ENCODE results near the gene IRF3. TPM values are rescaled to one million over a fixed set of nuclear protein-coding genes. Genes with fewer than 3 reads are reported as not detected.

IRF3 gene
- polyA plus RNA-seq, 4 donors: 34.9 to 76.8 (median 65.1) TPM

DNA sequence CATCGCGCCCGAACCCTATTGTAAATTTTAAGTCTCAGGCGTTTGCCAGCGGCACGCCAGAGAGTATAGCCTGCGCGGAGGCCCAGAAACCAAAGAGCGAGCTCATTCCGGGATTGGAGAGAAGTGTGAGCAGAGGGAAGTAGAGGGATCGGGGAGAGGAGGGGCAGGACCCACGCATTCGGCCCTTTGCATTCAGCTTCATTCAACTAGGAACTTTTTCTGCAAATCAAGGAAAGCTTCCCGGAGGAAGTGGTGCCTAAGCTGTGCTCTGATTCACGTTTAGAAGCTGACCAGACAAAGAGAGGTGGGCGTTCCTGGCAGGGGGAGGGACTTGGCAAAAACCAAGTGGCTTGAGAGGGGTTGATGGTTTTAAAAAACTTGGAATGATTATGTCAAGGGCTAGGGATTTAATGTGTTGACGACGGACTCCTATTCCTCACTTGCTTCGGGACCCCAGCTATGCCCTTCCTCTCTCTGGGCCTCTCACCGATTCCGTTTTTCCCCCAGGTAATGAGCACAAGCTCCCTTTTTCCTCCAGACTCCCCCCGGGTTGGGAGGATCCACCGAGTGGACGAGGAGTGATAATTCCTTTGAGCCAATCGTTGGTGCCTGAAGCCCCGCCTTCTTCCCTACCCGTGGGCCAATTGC, 10.6 kb upstream of the IRF3 start:
- DNase-seq (ENCODE audit: low read depth in 4 of 4, low spot score in 2 of 4): peak in 1 of 4 donors; percentile 98

DNA sequence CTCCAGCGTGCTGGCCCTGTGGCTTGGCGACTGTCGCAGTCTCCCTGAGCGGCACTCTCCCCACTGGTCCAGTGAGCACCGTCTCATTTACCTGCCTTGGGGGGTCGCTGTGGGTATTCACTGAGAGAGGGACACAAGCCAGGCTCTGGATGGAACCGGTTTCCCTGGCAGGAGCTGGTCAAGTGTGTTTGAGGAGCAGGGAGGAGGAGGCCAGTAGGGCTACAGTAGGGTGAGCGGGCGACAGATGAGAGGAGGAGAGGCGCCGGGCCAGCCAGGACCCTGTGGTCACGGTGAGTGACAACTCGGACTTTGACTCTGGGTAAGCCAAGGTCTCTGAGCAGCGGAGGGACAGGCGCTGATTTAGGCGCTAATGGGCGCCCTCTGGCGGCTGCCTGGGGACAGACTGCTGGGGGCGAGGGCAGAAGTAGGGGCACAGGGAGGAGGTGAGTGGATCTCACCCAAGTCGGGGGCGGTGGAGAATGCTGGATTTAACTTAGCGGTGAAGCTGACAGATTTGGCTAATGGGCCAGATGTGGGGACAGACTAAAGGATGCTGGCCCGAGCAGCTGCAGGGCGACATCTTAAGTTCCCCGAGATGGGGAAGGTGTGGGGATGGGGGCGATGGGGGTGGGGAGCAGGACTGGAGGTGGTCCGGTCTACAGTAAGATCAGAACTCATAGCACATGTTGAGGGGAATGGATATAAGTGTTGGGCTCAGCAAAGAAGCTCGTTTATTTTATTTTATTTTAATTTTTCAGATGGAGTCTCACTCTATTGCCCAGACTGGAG, 6.7 kb upstream of the IRF3 start:
- DNase-seq (ENCODE audit: low read depth in 4 of 4, low spot score in 2 of 4): no peak

DNA sequence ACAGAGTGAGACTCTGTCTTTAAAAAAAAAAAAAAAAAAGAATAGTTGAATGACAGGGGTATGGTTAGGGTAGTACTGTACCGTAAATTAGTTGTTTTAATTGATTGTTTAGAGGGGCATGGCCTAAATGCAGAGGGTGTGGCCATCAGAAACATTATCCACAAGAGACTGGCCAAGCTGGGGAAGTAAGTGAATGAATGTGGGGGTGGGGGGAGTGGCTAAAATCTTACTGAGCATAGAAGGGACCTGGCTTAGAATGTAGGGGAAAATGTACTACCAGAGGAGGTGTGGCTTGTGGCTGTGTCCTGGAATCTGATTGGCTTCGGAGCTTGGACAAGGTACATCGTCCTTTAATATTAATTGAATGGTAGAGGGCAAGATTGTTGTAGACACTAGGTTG, 3.9 kb upstream of the IRF3 start:
- DNase-seq (ENCODE audit: low read depth in 4 of 4, low spot score in 2 of 4): no peak

DNA sequence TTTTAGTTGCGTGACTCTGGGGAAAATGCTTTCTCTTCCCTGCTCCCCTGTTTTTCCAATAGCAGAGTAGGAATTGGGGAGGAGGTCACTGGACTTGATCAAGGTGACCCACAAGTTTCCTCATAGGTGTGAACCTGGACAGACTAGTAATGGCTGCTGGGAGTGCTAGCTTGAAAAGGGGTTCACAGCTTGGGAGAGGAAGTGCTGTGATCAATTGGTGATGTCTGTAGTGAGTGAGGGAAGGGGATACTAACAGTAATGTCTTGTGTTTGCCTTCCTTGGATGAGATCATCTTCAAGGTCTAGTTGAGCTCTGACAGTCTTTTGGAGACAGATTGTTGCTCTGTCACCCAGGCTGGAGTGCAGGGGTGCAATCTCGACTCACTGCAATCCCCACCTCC, 1.8 kb upstream of the IRF3 start:
- no peak for DNase-seq (ENCODE audit: low read depth in 4 of 4, low spot score in 2 of 4)

DNA sequence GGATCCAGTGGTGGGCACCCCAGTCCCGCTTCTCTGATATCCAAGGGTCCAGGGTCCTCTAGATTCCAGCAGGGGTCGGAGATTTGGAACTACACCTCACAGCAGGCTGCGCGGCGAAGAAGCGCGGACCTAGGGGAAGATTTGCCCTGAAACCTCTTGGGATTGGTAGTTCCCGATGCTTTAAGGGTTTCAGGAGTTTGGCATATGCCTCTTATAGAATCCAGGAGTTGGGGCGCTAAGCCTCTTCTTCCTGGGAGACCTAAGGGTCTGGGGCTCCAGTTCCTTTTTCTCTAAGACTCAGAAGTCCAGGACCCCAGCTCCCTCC, 425 bp upstream of the IRF3 start:
- DNase-seq (ENCODE audit: low read depth in 4 of 4, low spot score in 2 of 4): no peak

DNA sequence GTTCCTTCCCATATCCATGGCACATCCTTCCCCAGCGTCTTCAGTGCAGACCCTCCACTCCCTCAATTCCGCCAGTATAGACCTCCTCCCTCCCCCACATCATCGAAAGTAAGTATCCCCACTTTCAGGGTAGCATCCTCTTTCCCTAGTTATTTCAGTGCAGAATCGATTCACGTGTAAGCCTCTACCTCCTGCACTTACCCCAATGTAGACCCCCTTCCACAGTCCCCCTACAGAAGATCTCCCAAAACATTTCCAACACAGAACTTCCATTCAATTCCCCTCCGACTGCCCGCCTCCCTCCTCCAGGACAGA, 664 bp downstream of the IRF3 start:
- DNase-seq (ENCODE audit: low read depth in 4 of 4, low spot score in 2 of 4): no peak

DNA sequence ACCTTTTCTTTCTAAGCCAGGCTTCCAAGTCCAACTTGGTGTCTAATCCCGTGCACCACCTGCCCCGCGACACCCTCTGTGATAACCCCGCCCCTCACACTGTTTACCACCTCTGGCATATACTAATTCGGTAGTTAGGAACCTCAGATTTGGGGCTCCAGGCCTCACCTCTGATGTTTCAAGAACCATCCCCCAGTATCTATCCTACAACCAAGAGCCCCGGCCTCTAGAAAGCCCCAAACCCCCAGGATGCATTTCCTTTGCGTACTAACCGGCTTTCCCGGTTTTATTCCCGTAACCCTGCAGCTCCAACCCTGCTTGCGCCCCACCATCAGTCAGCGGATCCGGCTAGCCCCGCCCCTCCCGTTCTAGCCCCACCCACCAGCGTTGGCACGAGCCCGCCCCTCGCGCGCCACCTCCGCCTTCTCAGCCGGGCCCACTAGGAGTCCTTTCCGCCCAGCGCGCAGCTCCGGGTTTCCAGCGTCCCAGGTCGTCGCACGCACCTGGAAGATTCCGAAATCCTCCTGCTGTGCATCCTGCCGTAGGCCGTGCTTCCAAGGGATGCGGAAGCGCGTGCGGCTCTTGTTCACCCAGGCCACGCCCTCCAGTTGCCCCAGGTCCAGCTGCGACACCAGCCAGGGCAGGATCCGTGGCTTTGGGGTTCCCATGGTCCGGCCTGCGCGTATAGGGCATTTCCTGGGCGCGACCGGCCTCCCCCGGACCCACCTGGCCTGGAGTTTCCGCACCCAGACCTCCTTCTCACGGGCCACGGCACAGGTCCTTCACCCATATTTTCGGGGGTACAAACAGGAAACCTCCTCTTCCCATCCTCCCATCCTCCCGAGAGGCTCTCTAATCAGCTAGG, 1.3 kb downstream of the IRF3 start:
- peak in 1 of 4 donors; percentile 64 for DNase-seq (ENCODE audit: low read depth in 4 of 4, low spot score in 2 of 4)

DNA sequence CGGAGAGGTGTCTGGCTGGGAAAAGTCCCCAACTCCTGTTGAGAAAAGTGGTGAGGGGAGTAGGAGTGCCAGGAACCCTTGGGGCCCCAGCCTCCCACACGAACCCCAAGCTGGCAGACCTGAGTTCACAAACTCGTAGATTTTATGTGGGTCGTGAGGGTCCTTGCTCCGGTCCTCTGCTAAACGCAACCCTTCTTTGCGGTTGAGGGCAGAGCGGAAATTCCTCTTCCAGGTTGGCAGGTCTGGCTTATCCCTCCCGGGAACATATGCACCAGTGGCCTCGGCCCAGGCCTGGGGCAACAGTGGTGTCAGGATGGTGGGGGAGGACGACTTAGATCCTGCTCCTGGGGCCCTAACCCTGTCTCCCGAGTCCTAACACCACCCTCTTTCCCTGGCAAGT, 2.4 kb downstream of the IRF3 start:
- no peak for DNase-seq (ENCODE audit: low read depth in 4 of 4, low spot score in 2 of 4)

DNA sequence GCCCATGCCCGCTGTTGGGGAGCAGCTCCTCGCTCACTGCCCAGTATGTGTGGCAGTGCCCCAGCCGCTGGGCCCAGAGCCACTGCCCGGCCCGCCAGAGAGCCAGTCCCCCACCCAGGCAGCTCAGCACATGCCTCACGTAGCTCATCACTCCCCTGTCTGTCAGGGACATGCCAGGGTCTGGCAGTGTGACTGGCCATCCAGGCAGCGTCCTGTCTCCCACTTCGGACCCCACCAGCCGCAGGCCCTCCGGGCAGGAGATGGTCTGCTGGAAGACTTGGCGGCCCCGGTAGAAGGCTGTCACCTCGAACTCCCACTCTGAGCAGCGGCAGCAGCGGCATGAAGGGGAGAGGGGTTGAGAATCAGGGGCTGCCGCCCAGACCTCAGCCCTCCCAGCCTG, 3.6 kb downstream of the IRF3 start:
- DNase-seq (ENCODE audit: low read depth in 4 of 4, low spot score in 2 of 4): no peak

DNA sequence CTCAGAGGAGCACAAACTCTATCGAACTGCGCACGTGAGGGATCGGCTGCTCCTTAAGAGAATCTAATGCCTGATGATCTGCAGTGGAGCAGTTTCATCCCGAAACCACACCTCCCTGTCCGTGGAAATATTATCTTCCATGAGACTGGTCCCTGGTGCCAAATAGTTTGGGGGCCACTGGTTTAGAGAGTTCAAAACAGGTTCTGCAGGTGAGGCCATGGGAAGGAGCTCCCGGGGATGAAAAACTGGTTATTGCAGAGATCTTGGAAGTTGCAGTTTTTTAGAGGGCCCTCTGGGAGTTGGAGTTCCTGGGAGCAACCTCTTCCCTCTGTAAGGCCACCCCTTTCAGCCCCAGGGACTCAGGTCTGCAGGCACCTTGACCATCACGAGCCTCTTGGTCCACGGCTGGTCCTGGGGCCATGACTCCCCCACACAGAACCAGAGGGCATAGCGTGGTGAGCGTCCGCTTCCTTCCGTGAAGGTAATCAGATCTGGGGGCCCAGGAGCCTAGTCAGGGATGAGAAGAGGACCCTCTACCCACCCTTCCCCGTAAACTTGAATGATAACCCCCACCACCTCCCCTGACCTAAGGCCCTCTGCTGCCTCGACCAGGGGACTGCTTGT, 5.2 kb downstream of the IRF3 start:
- no peak for DNase-seq (ENCODE audit: low read depth in 4 of 4, low spot score in 2 of 4)

DNA sequence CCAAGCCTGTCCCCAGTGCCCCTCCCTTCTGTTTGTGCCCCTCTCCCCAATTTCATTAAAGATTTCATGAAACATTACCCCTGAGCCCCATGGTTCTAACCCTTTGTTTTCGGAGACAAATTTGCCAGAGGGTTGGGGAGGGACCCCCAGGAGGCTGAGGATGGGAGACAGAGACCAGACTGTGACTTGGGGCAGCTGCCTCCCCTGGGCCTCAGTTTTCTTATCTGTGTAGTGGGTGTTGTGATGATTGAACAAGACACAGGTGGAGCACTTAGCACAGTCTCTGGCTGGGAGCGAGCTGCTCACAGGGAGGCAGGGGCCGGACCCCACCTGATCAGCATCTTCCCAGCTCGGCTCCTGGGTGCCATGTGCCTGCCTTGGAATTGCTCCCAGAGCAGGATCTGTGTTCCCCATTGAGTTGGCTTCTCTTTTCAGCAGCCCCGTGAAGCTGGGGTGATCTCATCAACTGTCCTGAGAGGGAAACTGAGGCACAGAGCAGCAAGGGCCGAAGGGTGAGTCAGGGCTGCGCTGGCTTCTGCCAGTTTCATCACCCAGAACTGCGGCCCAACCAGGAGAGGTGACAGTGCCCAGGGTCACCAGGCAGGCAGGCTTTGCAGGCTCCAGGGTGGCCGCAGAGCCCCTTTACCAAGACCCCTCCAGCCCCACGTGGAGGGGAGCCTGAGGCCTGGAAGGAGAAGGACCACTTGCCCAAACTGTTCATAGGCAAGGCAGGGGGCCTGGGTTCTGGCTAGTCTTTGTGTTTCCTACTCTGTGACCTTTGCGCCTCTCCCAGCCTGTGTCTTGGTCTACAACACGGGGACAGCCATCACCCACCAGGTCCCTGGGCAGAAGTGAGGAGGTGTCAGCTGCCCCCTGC, 6.9 kb downstream of the IRF3 start:
- DNase-seq (ENCODE audit: low read depth in 4 of 4, low spot score in 2 of 4): no peak

DNA sequence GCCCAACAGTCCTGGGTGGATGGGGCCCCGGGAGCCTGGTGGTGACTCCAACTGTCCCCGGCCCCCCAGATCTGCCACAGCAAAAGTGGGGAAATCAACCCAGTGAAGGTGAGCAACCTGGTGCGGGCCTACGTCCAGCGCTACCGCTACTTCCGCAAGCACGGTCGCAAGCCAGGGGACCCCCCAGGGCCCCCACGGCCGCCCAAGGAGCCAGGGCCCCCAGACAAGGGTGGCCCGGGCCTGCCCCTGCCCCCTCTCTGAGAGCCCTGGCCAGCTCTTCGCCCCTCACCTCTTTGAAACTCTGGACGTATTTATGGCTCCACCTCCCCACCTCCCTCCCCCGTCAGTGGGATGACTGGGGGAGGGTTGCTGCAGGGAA, 7.5 kb downstream of the IRF3 start:
- no peak for DNase-seq (ENCODE audit: low read depth in 4 of 4, low spot score in 2 of 4)

DNA sequence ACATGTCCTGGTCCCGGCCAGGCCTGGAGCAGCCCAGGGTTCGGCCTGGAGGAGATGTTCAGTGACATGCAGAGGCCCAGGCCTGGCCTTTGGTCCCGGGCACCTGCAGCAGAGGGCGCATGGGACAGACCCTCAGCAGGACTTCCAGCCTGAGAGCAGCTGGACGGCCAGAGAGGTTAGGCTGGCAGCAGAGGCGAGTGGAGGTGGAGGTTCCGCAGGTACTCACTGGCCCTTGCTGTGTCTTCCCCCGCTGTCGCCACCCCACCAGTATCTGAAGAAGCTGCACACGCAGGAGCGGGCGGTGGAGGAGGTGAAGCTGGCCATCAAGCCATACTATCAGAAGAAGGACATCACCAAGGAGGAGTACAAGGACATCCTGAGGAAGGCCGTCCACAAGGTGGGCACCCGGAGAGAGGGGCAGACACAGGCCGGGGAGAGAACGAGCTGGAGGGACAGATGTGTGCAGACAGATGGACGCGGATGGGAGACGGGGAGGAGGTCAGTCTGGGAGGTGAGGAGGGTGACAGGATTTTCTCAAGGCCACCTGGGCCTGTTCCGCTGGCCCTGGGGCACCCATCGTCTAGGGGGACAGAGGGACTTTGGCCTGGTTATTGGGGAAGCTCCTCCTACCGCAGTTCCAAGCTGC, 8.0 kb downstream of the IRF3 start:
- DNase-seq (ENCODE audit: low read depth in 4 of 4, low spot score in 2 of 4): no peak

DNA sequence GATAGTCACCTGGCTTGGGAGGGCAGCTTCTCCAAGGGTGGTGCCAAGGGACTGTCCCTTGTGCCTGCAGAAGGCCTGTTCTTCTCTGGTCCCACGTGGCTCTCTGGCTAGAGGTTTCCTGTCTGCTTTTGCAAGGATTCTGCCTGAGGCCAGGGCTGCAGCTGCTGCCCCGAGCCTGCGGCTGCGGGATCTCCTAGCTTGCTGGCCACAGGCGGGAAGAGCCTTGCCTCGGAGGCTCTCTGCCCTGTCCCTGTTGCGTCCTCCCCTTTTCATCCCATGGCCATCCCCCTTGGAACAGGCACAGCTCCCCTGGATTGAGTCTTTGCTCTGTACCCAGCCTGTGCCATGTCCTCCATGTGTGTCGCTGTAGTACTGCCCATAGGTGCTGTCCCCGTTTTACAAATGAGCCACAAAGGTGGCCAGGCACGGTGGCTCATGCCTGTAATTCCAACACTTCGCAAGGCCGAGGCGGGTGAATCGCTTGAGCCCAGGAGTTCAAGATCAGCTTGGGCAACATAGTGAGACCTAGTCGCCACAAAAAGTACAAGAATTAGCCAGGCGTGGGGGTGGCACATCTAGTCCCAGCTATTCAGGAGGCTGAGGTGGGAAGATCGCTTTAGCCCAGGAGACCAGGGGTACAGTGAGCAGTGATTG, 9.1 kb downstream of the IRF3 start:
- no peak for DNase-seq (ENCODE audit: low read depth in 4 of 4, low spot score in 2 of 4)

DNA sequence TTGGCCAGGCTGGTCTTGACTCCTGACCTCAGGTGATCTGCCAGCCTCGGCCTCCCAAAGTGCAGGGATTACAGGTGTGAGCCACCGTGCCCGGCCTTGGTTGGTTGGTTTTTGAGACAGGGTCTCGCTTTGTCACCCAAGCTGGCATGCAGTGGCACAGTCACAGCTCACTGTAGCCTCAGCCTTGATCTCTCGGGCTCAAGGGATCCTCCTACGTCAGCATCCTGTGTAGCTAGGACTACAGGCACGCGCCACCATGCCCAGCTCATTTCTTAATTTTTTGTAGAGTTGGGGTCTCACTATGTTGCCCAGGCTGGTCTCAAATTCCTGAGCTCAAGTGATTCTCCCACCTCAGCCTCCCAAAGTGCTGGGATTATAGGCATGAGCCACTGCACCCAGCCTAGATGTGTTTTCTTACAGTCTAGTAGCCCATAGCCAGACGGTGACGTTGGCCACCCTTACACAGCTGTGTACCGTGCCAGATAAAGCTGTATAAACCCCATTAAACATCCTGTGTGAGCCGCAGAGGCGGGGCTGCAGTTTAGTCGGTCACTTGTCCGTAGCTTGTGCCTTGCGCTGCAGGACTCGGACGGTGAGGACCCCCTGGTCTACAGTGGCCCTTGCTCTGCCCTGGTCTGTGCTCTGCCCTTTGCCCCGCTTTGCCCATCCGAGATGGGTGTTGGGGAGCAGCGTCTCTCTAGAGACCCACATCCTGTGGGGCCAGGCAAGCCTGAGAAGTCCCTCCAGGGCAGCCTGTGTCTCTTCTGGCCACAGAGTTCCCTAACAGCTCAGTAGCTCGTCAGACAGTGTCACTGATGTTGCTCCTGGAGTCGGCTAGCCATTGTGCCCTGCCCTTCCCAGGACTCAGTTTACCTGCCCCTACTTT, 9.8 kb downstream of the IRF3 start:
- DNase-seq (ENCODE audit: low read depth in 4 of 4, low spot score in 2 of 4): no peak

DNA sequence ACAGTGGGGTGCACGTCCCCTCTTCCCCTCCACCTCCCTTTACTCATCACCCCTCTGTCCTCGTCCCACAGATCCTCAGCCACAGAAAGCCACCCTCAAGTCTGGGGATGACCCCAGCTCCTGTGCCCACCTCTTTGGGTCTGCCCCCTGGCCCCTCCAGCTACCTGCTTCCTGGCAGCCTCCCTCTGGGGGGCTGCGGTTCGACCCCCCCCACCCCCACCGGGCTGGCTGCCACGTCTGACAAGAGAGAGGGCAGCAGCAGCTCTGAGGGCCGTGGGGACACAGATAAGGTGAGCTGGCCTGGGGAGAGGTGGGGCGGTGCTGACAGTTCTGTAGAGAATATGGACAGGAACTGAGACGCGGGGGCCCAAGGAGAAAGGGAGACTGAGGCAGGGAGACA, 11.1 kb downstream of the IRF3 start:
- DNase-seq (ENCODE audit: low read depth in 4 of 4, low spot score in 2 of 4): no peak

DNA sequence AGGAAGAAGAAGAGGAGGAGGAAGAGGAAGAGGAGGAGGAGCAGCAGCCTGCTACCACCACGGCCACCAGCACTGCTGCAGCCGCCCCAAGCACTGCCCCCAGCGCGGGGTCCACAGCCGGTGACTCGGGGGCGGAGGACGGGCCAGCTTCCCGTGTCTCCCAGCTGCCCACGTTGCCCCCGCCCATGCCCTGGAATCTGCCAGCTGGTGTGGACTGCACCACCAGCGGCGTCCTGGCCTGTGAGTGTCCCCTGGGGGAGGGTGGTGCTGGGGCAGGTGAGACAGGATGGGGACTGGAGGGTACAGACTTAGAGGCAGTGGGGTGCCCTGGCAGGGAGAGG, 12.2 kb downstream of the IRF3 start:
- no peak for DNase-seq (ENCODE audit: low read depth in 4 of 4, low spot score in 2 of 4)

All from left renal cortex interstitium (tissue), 4 donors.